Stimulated activated CD8-positive, alpha-beta memory T cell treated with anti-CD3 and anti-CD28 coated beads, Interleukin-15, amount 100 ng/mL, for 4 hours (primary cell): ENCODE results near the gene NPAS3.

Experiments used
- DNase-seq, 2 donors: peaks; one replicate each; pipeline ENCODE4 v3.0.0-alpha.2; 2020; ENCODE audit warnings: low read depth in 2 of 2

The NPAS3 gene

GRCh38 chr14:32940711-32941667 lies 2.3 kb downstream of the NPAS3 start:
- no peak for DNase-seq

GRCh38 chr14:32941668-32942065 lies 3.0 kb downstream of the NPAS3 start:
- no peak for DNase-seq

- DNase-seq: no peak
These were observed 8.4 kb downstream of the NPAS3 start for GRCh38 chr14:32947081-32947480.

GRCh38 chr14:32947792-32948191 lies 9.1 kb downstream of the NPAS3 start:
- no peak for DNase-seq

- no peak for DNase-seq
These were observed 11.9 kb downstream of the NPAS3 start for GRCh38 chr14:32950584-32950983.

- DNase-seq: no peak
These were observed 28.7 kb downstream of the NPAS3 start for GRCh38 chr14:32967421-32967820.

- no peak for DNase-seq
These were observed 30.4 kb downstream of the NPAS3 start for GRCh38 chr14:32968972-32969544.

- DNase-seq: no peak
These were observed 39.2 kb downstream of the NPAS3 start for GRCh38 chr14:32977913-32978312.

- no peak for DNase-seq
These were observed 40.1 kb downstream of the NPAS3 start for GRCh38 chr14:32978691-32979255.

- no peak for DNase-seq
These were observed 41.7 kb downstream of the NPAS3 start for GRCh38 chr14:32980178-32980901.

- no peak for DNase-seq
These were observed 42.3 kb downstream of the NPAS3 start for GRCh38 chr14:32980902-32981501.

GRCh38 chr14:32984241-32984930 lies 45.7 kb downstream of the NPAS3 start:
- no peak for DNase-seq

- no peak for DNase-seq
These were observed 47.2 kb downstream of the NPAS3 start for GRCh38 chr14:32985866-32986265.

- no peak for DNase-seq
These were observed 48.3 kb downstream of the NPAS3 start for GRCh38 chr14:32986791-32987540.

- no peak for DNase-seq
These were observed 53.0 kb downstream of the NPAS3 start for GRCh38 chr14:32991691-32992090.

GRCh38 chr14:32993921-32994320 lies 55.2 kb downstream of the NPAS3 start:
- no peak for DNase-seq

GRCh38 chr14:32996343-32996742 lies 57.7 kb downstream of the NPAS3 start:
- no peak for DNase-seq

- no peak for DNase-seq
These were observed 59.8 kb downstream of the NPAS3 start for GRCh38 chr14:32998433-32998832.

GRCh38 chr14:33009673-33010072 lies 71.0 kb downstream of the NPAS3 start:
- no peak for DNase-seq

GRCh38 chr14:33010495-33010894 lies 71.8 kb downstream of the NPAS3 start:
- no peak for DNase-seq
